PC-3 (cell line): ENCODE measurements around the gene TMEM209. TPM values are rescaled to one million over a fixed set of nuclear protein-coding genes. Genes with fewer than 3 reads are reported as not detected.
"Not testable (repeated sequence)": the region's sequence is repeated elsewhere in the genome, so short reads cannot be mapped to it uniquely, and the experiment has no call there.

Experiments used
- ATAC-seq: fragments of 200-7000 bp; cut with Tn5 transposase; 2 replicates; pipeline ENCODE4 v1.9.1; 2020; ENCODE audit warnings: mild to moderate bottlenecking, moderate library complexity
- BruUV-seq: library from RNA; stranded (reverse); fragments of 400-500 nt; replicated peaks from 2 replicates; lab custom pipeline; 2021; lab: Mats Ljungman, UMichigan
- CTCF ChIA-PET: fragments of 300-600 bp; sonication (Branson Sonifier 250); formaldehyde crosslinking; loops from one replicate; lab custom pipeline; 2022; ENCODE audit warnings: antibody characterized with exemption; lab: Charles Lee
- POLR2A ChIA-PET: fragments of 300-600 bp; sonication (Branson Sonifier 250); formaldehyde crosslinking; loops from one replicate; lab custom pipeline; 2022; ENCODE audit warnings: antibody characterized with exemption; ENCODE audit not compliant: unreplicated experiment; lab: Charles Lee
- DNase-seq: peaks from one replicate; pipeline ENCODE4 v3.0.0-alpha.2; 2015
- H2AFZ ChIP-seq: fragments of 300-600 bp; sonication (generic); 2 replicates; pipeline ENCODE4 v1.6.0; 2016; ENCODE audit warnings: antibody characterized with exemption, low read length
- H3F3A ChIP-seq: fragments of 300-600 bp; sonication (generic); one replicate; pipeline ENCODE4 v1.6.0; 2017; ENCODE audit warnings: antibody characterized with exemption, low read length, control low read depth, mild to moderate bottlenecking; ENCODE audit not compliant: unreplicated experiment
- H3K27ac ChIP-seq: fragments of 300-600 bp; sonication (generic); 2 replicates; pipeline ENCODE4 v1.5.1; 2016; ENCODE audit warnings: mild to moderate bottlenecking, low read length
- H3K27me3 ChIP-seq: fragments of 300-600 bp; sonication (generic); 2 replicates; pipeline ENCODE4 v1.6.1; 2016; ENCODE audit warnings: low read length, mixed read lengths
- H3K36me3 ChIP-seq: fragments of 300-600 bp; sonication (generic); 2 replicates; pipeline ENCODE4 v1.6.1; 2016; ENCODE audit warnings: low read depth, mixed run types, low read length, mixed read lengths
- H3K4me1 ChIP-seq: fragments of 300-600 bp; sonication (generic); 2 replicates; pipeline ENCODE4 v1.5.1; 2016; ENCODE audit warnings: low read length; ENCODE audit not compliant: insufficient read depth
- H3K4me2 ChIP-seq: fragments of 300-600 bp; sonication (generic); 2 replicates; pipeline ENCODE4 v1.6.0; 2016; ENCODE audit warnings: low read length
- H3K4me3 ChIP-seq: fragments of 300-600 bp; sonication (generic); 2 replicates; pipeline ENCODE4 v1.5.1; 2016; ENCODE audit warnings: mild to moderate bottlenecking, low read length, mixed read lengths
- H3K79me2 ChIP-seq: fragments of 300-600 bp; sonication (generic); 2 replicates; pipeline ENCODE4 v1.6.1; 2017; ENCODE audit warnings: low read length, mixed read lengths
- H3K9ac ChIP-seq: fragments of 300-600 bp; sonication (generic); 2 replicates; pipeline ENCODE4 v1.6.0; 2016; ENCODE audit warnings: mild to moderate bottlenecking, low read length
- H3K9me2 ChIP-seq: fragments of 300-600 bp; sonication (generic); replicated peaks from 2 replicates; pipeline ENCODE4 v1.6.1; 2016; ENCODE audit warnings: mixed run types, low read length, mixed read lengths
- H3K9me3 ChIP-seq: fragments of 300-600 bp; sonication (generic); 2 replicates; pipeline ENCODE4 v1.6.1; 2016; ENCODE audit warnings: low read length, mixed read lengths
- H4K20me1 ChIP-seq: fragments of 300-600 bp; sonication (generic); 2 replicates; pipeline ENCODE4 v1.6.1; 2016; ENCODE audit warnings: low read length, mixed read lengths
- EZH2 ChIP-seq: fragments of 300-600 bp; sonication (generic); IDR thresholded peaks from one replicate; pipeline ENCODE4 v1.6.1; 2017; ENCODE audit warnings: antibody characterized with exemption, mild to moderate bottlenecking, low read length; ENCODE audit not compliant: unreplicated experiment
- EZH2phosphoT487 ChIP-seq: fragments of 300-600 bp; sonication (generic); IDR thresholded peaks from 2 replicates; pipeline ENCODE4 v1.6.1; 2018; ENCODE audit warnings: mild to moderate bottlenecking, antibody characterized with exemption, low read length, borderline replicate concordance
- intact Hi-C: fragments of 100-400 bp; cut with micrococcal nuclease; formaldehyde crosslinking; loops from 2 replicates; pipeline ENCODE4 v1.9.0; 2023
- total RNA-seq: library from RNA; depleted of rRNA; stranded (reverse); fragments of >200 nt; gene quantifications from 2 replicates; pipeline ENCODE4 v1.2.3, GENCODE V29; 2014
- TF ChIP-seq, protein P1 (sequence below): fragments of 300-600 bp; sonication (generic); conservative IDR thresholded peaks from 2 replicates; pipeline ENCODE4 v1.5.1; 2017; ENCODE audit warnings: antibody characterized with exemption, low read depth, mild to moderate bottlenecking, low read length

Gene TMEM209
- total RNA-seq, 1 experiment from 2014 or later: 23.2 TPM

- intact Hi-C loops: loop anchor here (1.0 kb wide), 1 partner anchor 25 kb away; no protein-coding TSS in a partner anchor
- CTCF ChIA-PET: no interaction called here
- DNase-seq: no peak
- H2AFZ ChIP-seq: no peak overlapping the region
- H3F3A ChIP-seq: no peaks in the 10 kb centered on the region
- no peaks in the 10 kb centered on the region for H3K36me3 ChIP-seq
- no peaks in the 10 kb centered on the region for H3K79me2 ChIP-seq
- POLR2A ChIA-PET: no interaction called here
- BruUV-seq: no TSS peak
- no peaks in the 10 kb centered on the region for H3K9me3 ChIP-seq
- H3K4me3 ChIP-seq: no peak overlapping the region
- TF ChIP-seq, protein P1, sequence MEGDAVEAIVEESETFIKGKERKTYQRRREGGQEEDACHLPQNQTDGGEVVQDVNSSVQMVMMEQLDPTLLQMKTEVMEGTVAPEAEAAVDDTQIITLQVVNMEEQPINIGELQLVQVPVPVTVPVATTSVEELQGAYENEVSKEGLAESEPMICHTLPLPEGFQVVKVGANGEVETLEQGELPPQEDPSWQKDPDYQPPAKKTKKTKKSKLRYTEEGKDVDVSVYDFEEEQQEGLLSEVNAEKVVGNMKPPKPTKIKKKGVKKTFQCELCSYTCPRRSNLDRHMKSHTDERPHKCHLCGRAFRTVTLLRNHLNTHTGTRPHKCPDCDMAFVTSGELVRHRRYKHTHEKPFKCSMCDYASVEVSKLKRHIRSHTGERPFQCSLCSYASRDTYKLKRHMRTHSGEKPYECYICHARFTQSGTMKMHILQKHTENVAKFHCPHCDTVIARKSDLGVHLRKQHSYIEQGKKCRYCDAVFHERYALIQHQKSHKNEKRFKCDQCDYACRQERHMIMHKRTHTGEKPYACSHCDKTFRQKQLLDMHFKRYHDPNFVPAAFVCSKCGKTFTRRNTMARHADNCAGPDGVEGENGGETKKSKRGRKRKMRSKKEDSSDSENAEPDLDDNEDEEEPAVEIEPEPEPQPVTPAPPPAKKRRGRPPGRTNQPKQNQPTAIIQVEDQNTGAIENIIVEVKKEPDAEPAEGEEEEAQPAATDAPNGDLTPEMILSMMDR: no peak
- TF ChIP-seq EZH2 (no peak), EZH2phosphoT487 (no peak)
- no peaks in the 10 kb centered on the region for H3K9me2 ChIP-seq
- H3K9ac ChIP-seq: no peak overlapping the region
- H3K27ac ChIP-seq: no peak overlapping the region
- ATAC-seq: no peak
- no peaks in the 10 kb centered on the region for H3K27me3 ChIP-seq
- H4K20me1 ChIP-seq: no peaks in the 10 kb centered on the region
- H3K4me1 ChIP-seq: peaks cover 5% of the 10 kb centered on the region; the same call in 1 of the 2 replicates
- H3K4me2 ChIP-seq: no peak overlapping the region
Measured at GRCh38 chr7:130146693-130147405, 58.4 kb downstream of the TMEM209 start.

GRCh38 chr7:130146142-130146541, 59.1 kb downstream of the TMEM209 start:
- H3K9me3 ChIP-seq, H2AFZ ChIP-seq, DNase-seq, ATAC-seq, H3K27me3 ChIP-seq, H4K20me1 ChIP-seq, H3K36me3 ChIP-seq, H3K4me2 ChIP-seq, H3K27ac ChIP-seq, H3K4me3 ChIP-seq, BruUV-seq, H3K79me2 ChIP-seq, H3K4me1 ChIP-seq, CTCF ChIA-PET, H3F3A ChIP-seq, H3K9me2 ChIP-seq, POLR2A ChIA-PET, H3K9ac ChIP-seq: not testable (repeated sequence)
- intact Hi-C loops: loop anchor here (1.0 kb wide), 1 partner anchor 24 kb away; no protein-coding TSS in a partner anchor

DNA sequence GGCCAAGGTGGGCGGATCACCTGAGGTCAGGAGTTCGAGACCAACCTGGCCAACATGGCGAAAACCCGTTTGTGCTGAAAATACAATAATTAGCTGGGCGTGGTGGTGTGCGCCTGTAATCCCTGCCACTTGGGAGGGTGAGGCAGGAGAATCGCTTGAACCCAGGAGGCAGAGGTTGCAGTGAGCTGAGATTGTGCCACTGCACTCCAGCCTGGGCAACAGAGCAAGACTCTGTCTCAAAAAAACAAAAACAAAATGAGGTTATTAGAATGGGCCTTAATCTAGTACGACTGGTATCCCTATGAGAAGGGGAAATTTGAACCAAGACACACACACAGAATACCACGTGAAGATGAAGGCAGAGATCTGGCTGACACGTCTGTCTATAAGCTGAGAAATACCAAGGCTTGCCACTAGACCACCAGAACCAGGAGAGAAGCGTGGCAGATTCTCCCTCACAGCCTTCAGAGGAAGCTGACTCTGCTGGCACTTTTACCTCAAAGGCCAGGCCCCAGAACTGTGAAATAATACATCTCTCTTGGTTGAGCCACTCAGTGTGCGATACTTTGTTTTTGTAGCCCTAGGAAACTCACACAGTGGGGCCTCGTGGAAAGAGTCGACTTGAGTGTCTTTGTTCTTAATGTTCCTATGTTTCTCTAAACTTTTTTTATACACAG, 59.6 kb downstream of the TMEM209 start:
- Histone ChIP-seq H3K4me1 (peaks cover 5% of the 10 kb centered on the region; the same call in 1 of the 2 replicates), H2AFZ (no peak overlapping the region), H3F3A (no peaks in the 10 kb centered on the region), H3K27me3 (no peaks in the 10 kb centered on the region), H3K9ac (no peak overlapping the region), H3K36me3 (no peaks in the 10 kb centered on the region), H3K9me2 (no peaks in the 10 kb centered on the region), H3K4me3 (no peak overlapping the region), H3K79me2 (no peaks in the 10 kb centered on the region), H3K4me2 (no peak overlapping the region), H3K27ac (no peak overlapping the region), H3K9me3 (no peaks in the 10 kb centered on the region), H4K20me1 (no peaks in the 10 kb centered on the region)
- DNase-seq: no peak
- ChIA-PET POLR2A (no interaction called here), CTCF (no interaction called here)
- TF ChIP-seq EZH2 (no peak), EZH2phosphoT487 (no peak)
- TF ChIP-seq, protein P1: no peak
- intact Hi-C loops: loop anchor here (1.0 kb wide), 1 partner anchor 23 kb away; no protein-coding TSS in a partner anchor
- BruUV-seq: no TSS peak
- ATAC-seq: no peak
